HAP-1 (cell line): Measurements from ENCODE around the gene SLC26A6.

Experiments
- DNase-seq, 2 experiments: peaks; one replicate each; pipeline ENCODE4 v3.0.0-alpha.2; 2016 to 2020; ENCODE audit warnings: low spot score in 2 of 2
- H3K27me3 ChIP-seq: fragments of 250-450 bp; sonication (Bioruptor Pico); 2 replicates; pipeline ENCODE4 v1.5.1; 2020; ENCODE audit warnings: low read depth, mild to moderate bottlenecking, moderate library complexity
- H3K36me3 ChIP-seq: fragments of 250-450 bp; sonication (Bioruptor Pico); replicated peaks from 2 replicates; pipeline ENCODE4 v1.5.1; 2020; ENCODE audit warnings: mild to moderate bottlenecking
- H3K4me1 ChIP-seq: fragments of 250-450 bp; sonication (Bioruptor Pico); 2 replicates; pipeline ENCODE4 v1.5.1; 2020; ENCODE audit warnings: mild to moderate bottlenecking
- H3K4me3 ChIP-seq: fragments of 250-450 bp; sonication (Bioruptor Pico); 2 replicates; pipeline ENCODE4 v1.5.1; 2020; ENCODE audit warnings: mild to moderate bottlenecking, moderate library complexity
- H3K9me3 ChIP-seq: fragments of 250-450 bp; sonication (Bioruptor Pico); 2 replicates; pipeline ENCODE4 v1.5.1; 2020; ENCODE audit warnings: mild to moderate bottlenecking, moderate library complexity
- in situ Hi-C: fragments of 300-500 bp; cut with MboI; formaldehyde crosslinking; loops from 3 replicates; pipeline ENCODE4 v1.14.3; 2020; ENCODE audit warnings: low sequenced_read_pairs, inconsistent platforms, mixed read lengths

SLC26A6 gene

DNA sequence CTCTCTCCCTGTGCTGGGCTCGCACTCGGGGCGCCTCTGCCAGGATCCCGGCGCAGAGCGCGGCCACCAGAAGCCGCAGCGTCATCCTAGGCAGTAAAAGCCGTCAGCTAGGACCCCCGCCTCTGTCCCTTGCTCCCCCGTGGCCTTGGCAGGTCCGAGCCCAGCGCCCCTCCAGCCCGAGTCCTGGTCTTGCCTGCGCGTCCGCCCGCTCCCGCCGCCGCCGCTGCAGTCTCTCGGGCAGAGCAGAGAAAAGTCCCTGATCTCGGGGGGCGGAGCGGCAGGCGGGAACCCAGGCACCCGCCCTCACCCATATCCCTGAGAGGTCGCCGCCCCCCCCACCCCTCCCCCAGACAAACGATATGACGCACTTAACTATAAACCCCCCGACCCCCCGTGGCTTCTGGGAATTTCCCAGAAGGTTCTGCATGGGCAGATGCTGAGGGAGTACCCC, 40.2 kb downstream of the SLC26A6 start, which contains the start of gene COL7A1:
Gene COL7A1, minus strand, starts transcription at position 255 of the 451 bp plus-strand sequence. Its CDS starts 170 bp downstream, at position 85.
- Histone ChIP-seq H3K4me3 (no peak within 1 kb of the TSS), H3K4me1 (no peaks in the 10 kb centered on the region), H3K36me3 (peaks cover 26% of the 10 kb centered on the region), H3K27me3 (peaks cover 29% of the 10 kb centered on the region), H3K9me3 (no peaks in the 10 kb centered on the region)
- in situ Hi-C loops: no loop called here
- DNase-seq: no peak

DNA sequence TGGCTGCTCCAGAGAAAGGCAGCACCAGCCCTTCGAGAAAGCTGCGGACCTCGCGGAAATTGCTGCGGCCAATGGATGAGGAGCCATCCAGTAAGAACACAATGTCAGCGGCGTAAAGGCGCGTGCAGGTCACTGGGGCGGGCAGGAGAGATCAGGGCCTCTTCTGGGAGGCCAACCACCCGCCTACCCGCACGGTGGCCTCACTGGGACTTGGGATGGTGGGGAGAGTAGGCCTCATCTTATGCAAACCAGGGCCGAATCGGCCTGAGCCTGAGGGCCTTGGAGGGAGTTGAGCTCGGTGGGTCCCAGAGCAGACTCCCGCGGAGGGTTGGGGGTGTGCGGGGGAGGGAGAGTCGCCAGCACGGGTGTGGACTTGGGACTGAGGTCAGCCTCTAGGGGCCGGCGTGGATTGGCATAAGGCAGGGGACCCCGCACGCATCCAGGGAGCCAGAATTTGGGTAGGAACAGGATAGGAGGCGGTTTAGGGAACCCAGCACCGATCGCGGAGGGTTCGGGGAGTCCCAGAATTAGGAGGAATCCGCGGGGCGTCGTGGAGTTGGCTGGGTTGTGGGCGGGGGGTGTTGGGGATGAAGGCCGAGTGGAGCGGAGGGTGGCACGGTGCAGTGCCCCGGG, 40.7 kb downstream of the SLC26A6 start:
- Histone ChIP-seq H3K4me1 (no peaks in the 10 kb centered on the region), H3K36me3 (peaks cover 20% of the 10 kb centered on the region), H3K27me3 (peaks cover 34% of the 10 kb centered on the region), H3K4me3 (no peak overlapping the region), H3K9me3 (no peaks in the 10 kb centered on the region)
- no peak for DNase-seq
- in situ Hi-C loops: no loop called here

DNA sequence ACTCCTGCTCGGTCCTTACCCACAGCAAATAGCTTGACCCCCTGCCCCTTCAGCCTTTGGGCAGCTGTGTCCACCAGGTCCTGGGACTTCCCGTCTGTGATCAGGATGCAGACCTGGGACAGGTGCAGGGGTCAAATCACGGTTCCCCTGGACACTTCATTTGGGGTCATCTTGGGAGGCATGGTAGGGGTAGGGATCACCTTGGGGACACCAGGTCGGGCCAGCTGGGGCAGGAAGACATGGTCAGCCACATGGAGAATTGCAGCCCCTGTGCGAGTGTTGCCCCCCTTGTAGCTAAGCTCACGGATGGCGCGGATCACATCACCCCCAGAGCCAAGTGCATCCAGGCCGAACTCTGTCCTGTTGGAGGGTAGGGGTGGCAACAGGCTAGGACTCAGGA, 41.9 kb downstream of the SLC26A6 start:
- DNase-seq: no peak
- no peaks in the 10 kb centered on the region for H3K9me3 ChIP-seq
- in situ Hi-C loops: no loop called here
- peaks cover 8% of the 10 kb centered on the region for H3K36me3 ChIP-seq
- no peaks in the 10 kb centered on the region for H3K4me1 ChIP-seq
- H3K27me3 ChIP-seq: peaks cover 34% of the 10 kb centered on the region
- H3K4me3 ChIP-seq: no peak overlapping the region

DNA sequence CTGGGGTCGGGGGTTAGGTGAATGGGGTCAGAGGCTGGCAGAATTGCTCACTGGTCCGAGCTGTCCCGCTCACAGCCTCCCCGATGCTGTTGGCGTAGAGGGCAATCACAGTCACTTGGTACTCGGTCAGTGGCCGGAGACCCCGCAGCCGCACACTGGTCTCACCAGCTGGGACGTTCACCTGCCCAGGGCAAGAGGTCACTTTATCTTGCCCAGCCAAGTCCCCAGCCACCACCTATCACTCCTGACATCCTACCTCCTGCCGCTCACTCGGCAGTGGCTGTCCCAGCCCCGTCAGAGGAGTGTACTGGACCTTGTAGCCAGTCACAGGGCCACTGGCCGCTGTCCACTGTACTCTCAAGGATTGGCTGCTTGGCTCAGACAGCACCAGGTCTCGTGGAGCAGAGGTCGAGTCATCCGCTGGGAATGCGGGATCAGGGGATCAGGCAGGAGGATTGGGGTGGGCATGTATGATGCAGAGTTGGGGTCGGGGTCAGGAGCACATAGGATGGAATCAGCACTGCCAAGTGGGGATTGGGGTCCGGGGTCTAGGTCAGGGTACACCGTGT, 42.7 kb downstream of the SLC26A6 start:
- in situ Hi-C loops: no loop called here
- no peaks in the 10 kb centered on the region for H3K9me3 ChIP-seq
- no peak overlapping the region for H3K4me3 ChIP-seq
- peaks cover 34% of the 10 kb centered on the region for H3K27me3 ChIP-seq
- DNase-seq: no peak
- peaks cover under 1% of the 10 kb centered on the region; the same call in 1 of the 2 replicates for H3K36me3 ChIP-seq
- no peaks in the 10 kb centered on the region for H3K4me1 ChIP-seq

DNA sequence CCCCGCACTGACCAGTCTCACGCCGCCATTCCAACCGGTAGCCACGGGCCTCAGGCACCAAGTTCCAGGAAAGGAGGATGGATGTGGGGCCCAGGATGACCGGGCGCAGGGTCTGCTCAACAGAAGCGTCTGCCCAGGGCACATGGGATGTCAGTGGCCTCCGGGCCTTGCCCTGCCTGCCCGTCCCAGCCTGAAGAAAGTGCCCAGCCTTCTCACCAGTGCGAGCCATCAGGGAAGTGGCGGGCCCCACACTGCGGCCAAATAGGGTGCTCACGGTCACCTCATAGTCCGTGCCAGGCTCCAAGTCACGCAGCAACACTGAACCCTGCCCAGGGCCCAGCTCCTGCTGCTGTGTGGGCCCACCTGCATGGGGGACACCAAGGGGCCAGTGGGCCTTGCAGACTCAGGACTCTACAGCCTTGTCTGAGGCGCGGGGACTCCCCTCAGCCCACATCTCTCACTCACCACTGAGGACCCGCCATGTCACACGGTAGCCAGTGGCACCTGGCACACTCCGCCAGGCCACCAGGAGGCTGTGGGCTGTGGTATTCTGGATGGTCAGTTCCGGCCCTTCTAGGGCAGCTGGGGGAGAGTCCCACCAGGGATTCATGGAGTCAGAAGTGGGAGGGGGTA, 43.3 kb downstream of the SLC26A6 start:
- Histone ChIP-seq H3K4me1 (no peaks in the 10 kb centered on the region), H3K4me3 (no peak overlapping the region), H3K27me3 (peaks cover 34% of the 10 kb centered on the region), H3K9me3 (no peaks in the 10 kb centered on the region), H3K36me3 (no peaks in the 10 kb centered on the region)
- DNase-seq: no peak
- in situ Hi-C loops: no loop called here

DNA sequence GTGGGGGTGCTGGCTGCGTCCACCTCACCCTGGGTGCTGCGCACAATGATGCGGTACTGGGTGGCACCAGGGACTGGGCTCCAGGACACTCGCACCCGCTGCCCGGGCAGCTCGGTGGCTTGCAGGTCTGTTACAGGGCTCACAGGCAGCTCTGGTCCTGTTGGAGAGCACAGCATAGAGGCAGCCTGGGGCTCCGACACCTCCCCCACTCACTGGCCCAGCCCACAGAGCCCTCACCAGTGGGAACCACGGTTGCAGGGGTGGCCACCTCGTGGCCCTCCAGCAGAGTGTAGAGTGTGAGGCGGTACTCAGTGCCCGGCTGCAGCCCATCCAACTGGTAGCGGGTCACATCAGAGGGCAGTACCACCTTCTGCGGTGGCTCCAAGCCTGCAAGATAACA, 43.8 kb downstream of the SLC26A6 start:
- Histone ChIP-seq H3K9me3 (no peaks in the 10 kb centered on the region), H3K27me3 (peaks cover 34% of the 10 kb centered on the region), H3K4me3 (no peak overlapping the region), H3K4me1 (no peaks in the 10 kb centered on the region), H3K36me3 (no peaks in the 10 kb centered on the region)
- in situ Hi-C loops: no loop called here
- no peak for DNase-seq

DNA sequence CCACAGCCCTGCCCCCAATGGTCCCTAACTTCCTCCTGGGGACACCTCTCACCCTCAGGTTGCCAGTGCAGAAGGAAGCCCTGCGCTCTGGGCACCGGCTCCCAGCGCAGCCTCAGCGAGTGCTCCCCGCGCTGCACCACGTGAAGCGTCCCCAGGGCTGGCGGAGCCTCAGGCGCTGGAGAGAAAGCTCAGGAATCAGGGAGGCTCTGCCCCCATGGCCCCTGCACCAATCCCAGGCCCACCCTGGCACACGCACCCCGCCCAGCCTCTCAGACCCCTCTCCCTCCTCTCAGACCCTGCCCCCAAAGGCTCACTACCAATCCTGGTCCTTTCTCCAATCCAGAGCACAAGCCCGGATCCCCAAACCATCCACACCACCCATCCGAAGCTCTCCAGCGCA, 47.0 kb downstream of the SLC26A6 start:
- Histone ChIP-seq H3K27me3 (peaks cover 13% of the 10 kb centered on the region), H3K9me3 (no peaks in the 10 kb centered on the region), H3K4me1 (no peaks in the 10 kb centered on the region), H3K36me3 (no peaks in the 10 kb centered on the region), H3K4me3 (no peak overlapping the region)
- in situ Hi-C loops: no loop called here
- no peak for DNase-seq

DNA sequence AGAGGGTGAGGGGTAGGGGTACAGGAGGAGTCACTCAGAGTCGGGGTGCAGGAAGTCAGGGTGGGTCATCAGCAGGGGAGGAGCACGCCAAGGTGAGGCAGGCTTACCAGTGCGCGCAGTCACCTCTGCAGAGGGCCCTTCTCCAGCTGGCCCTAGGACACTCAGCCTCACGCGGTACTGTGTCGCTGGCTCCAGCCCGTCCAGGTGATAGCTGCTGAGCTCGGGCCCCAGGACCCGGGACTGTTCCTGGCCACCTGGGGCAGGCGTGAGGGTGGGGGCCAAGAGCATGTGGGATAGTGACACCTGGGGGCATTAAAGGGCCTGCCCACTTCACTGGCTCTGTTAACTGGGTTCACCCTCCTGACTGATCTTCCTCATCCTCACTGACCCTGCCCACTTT, 47.6 kb downstream of the SLC26A6 start:
- H3K9me3 ChIP-seq: no peaks in the 10 kb centered on the region
- DNase-seq: no peak
- no peak overlapping the region for H3K4me3 ChIP-seq
- H3K36me3 ChIP-seq: no peaks in the 10 kb centered on the region
- H3K27me3 ChIP-seq: peaks cover 9% of the 10 kb centered on the region
- H3K4me1 ChIP-seq: no peaks in the 10 kb centered on the region
- in situ Hi-C loops: no loop called here

DNA sequence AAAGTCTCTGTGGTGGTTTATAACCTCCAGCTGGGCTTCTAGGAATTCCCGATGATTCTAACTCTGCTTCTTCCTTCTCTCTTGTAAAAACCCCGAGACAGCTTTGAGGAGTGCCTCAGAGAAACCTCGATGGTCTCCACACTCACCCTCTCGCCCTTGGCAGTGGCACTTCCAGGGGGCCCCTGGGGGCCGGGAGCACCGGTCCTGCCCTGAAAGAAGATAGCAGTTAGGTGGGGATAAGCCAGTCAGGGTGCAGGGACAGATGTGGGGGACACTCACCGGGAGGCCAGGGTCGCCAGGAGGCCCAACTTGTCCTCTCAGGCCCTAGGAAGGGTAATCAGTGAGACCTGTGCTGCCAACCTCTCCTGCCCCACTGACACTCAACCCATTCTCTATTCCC, 49.9 kb downstream of the SLC26A6 start:
- Histone ChIP-seq H3K4me1 (no peaks in the 10 kb centered on the region), H3K36me3 (no peaks in the 10 kb centered on the region), H3K9me3 (no peaks in the 10 kb centered on the region), H3K4me3 (no peak overlapping the region), H3K27me3 (peaks cover 8% of the 10 kb centered on the region)
- no peak for DNase-seq
- in situ Hi-C loops: no loop called here

DNA sequence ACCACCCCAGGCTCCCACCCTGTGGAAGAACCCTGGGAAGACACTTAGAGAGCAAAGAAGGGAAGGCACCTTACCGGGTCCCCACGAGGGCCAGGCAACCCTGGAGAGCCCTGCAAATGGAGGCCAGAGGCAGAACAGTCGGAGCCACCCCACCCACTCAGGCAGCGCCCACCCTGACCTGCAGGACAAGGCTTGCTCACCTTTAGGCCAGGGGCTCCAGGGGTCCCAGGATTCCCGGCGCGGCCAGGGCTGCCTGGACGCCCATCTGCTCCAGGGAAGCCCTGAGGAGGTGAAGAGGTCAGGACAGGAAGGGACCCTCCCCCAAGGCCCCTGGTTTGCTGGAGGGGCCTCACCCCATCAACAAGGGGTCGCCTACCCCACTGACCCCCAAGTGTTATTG, 50.4 kb downstream of the SLC26A6 start:
- H3K27me3 ChIP-seq: peaks cover 2% of the 10 kb centered on the region
- no peaks in the 10 kb centered on the region for H3K36me3 ChIP-seq
- no peak overlapping the region for H3K4me3 ChIP-seq
- in situ Hi-C loops: no loop called here
- no peaks in the 10 kb centered on the region for H3K9me3 ChIP-seq
- H3K4me1 ChIP-seq: no peaks in the 10 kb centered on the region
- no peak for DNase-seq

DNA sequence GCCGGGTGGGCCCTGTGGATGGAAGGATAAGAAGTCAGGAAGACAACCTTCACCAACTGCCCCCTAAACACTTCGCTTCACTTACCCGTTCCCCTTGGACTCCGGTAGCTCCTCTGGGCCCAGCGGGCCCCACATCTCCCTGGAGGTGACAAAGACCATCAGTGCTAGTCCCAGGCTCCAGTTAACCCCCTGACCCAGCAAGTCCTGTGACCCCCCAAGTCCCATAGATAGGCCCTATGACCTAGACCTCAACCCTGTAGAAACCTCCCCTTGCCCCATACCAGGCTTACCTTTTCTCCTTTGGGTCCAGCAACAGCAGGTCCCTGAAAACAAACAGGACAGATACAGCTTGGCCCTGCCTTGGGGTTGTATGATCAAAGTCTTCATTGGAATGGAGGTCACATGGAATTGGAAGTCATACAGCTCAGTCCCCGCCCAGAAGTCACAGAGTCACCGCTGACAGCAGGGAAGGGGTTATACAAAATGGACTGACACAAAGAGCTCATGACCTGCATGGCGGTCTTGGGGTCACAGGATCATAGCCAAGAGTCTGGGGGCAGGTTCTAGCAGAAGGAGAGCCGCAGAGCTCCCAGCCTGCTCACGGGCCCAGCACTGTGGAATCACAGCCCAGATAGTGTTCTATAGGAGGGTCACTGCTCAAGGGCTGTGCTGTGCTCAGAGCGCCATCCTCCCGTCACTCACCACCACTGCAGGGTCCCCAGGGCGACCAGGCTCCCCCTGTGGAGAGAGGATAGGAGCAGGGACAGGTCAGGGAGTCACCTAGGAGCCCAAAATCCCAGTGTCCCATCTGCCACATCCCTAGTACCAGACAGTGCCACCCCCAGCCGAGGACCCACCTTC, 53.4 kb downstream of the SLC26A6 start:
- Histone ChIP-seq H3K36me3 (no peaks in the 10 kb centered on the region), H3K9me3 (no peaks in the 10 kb centered on the region), H3K4me1 (no peaks in the 10 kb centered on the region), H3K4me3 (no peak overlapping the region), H3K27me3 (no peaks in the 10 kb centered on the region)
- no peak for DNase-seq
- in situ Hi-C loops: no loop called here

DNA sequence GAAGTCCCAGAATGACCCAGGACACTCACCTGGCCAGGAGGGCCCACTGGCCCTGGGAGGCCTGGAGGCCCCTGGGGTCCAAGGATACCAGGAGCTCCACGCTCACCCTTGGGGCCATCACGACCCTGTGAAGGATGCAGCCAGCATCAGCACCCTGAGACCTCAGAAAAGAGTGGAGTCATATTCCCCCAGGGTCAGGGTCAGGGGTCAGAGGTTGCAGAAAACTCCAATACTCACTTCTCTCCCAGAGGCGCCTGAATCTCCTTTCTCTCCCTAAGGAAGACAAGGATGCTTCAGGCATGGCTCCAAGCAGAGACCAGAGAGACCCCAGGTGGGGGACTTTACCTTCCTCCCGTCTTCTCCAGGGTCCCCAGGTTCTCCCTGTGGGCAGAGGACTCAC, 58.6 kb downstream of the SLC26A6 start:
- no peak for DNase-seq
- Histone ChIP-seq H3K9me3 (no peaks in the 10 kb centered on the region), H3K36me3 (no peaks in the 10 kb centered on the region), H3K4me3 (no peak overlapping the region), H3K4me1 (no peaks in the 10 kb centered on the region), H3K27me3 (no peaks in the 10 kb centered on the region)
- in situ Hi-C loops: no loop called here
